ENCODE data around the gene ZNF214.
"Not testable (repeated sequence)": the region's sequence is repeated elsewhere in the genome, so short reads cannot be mapped to it uniquely, and the experiment has no call there.

ZNF214 gene

DNA sequence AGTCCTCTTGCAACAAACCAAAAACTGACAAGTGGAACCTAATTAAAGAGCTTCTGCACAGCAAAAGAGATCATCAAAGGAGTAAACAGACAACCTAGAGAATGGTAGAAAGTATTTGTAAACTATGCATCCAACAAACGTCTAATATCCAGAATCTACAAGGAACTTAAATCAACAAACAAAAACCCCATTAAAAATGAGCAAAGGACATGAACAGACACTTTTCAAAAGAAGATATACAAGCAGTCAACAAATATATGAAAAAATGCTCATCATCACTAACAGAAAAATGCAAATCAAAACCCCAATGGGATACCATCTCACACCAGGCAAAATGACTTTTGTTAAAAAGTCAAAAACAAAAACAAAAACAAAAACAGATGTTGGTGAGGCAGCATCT is 33.7 kb downstream of the ZNF214 start:
- DNase-seq: no peak

DNA sequence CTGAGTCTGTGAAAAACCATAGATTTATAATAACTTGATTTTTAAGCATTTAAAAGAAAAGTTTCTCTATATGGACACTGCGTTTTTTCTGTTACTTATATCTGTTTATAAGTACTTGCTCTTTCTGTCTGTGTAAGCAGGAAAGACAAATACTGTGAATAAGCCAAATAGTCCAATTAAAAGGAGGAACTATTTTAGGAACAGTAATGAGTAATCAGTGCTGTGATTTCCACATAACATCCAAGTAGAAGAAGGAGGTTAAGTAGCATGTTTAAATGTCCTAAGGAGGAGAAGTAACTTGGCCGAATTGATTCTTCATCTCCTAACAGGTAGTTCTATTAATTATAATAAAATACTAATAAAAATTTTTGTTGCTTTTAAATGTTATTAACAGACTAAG is 40.8 kb downstream of the ZNF214 start:
- no peak for DNase-seq

DNA sequence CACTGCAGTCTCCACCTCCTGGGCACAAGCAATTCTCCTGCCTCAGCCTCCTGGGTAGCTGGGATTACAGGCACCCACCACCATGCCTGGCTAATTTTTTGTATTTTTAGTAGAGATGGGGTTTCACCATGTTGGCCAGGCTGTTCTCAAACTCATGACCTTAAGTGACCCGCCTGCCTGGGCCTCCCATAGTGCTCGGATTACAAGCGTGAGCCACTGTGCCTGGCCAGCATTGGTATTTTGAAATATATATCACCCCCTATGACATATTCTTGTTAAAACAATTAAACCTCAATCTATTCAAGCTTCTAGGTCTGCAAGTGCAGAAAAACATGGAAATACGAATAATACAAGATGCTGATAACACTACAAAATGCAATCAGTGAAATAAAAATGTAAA is 50.3 kb downstream of the ZNF214 start:
- DNase-seq: not testable (repeated sequence)

DNA sequence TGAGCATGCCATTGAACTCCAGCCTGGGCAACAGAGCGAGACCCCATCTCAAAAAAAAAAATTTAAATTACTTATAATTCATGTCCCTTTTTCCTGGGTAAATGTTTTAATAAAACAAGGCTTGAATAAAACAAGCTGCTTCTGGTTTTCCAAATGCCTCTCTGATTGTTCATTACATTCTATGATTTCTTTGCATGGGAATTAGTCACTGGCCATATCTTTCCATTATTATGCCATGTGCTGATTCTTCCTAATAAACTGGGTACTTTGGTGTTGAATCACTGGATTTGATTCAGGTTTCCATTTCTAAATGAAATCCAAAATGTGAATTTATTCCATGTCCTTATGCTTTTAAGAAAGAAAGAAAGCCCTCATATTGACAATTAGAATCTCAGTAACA is 51.3 kb downstream of the ZNF214 start:
- DNase-seq: no peak

DNA sequence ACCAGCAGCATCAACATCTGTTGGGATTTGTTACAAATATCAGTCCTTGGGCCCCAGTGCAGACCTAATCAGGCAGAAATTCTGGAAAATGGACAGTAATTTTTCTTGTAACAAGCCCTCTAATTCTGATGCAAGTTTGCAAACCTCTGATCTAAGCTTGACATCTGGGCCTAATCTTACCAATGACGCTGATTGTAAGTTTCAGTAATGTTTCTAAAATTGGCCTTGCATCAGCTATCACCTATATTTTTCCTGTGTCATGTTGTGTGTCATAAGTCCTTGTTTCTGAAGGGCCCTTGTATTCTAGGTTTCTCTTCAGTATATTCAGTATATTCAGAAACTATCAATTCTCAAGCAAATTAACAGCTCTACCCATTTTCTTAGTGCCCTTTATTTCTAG is 57.5 kb downstream of the ZNF214 start:
- DNase-seq: no peak

DNA sequence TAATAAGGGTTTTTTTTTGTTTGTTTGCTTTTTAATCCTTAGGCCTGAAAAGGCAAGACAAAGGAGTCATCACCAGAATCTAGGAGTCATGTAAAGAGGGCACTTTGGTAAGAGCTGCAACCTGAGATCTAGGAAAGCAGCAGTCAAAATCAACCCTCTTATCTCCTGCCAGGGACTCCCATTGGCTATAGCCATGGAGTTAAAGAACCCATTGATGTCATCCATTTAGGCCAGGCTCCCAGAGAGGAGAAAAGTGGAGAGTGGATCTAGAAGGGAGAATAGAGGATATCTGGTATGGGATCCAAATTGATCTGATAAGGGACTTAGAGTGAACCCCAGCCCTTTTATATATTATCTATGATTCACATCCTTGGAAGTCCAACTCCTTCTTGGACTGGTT is 58.0 kb downstream of the ZNF214 start:
- DNase-seq: no peak

DNA sequence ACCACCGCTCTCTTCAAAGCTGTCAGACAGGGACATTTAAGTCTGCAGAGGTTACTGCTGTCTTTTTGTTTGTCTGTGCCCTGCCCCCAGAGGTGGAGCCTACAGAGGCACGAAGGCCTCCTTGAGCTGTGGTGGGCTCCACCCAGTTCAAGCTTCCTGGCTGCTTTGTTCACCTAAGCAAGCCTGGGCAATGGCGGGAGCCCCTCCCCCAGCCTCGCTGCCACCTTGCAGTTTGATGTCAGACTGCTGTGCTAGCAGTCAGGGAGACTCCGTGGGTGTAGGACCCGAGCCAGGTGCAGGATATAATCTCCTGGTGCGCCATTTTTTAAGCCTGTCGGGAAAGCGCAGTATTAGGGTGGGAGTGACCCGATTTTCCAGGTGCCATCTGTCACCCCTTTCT is 65.9 kb downstream of the ZNF214 start:
- not testable (repeated sequence) for DNase-seq
